ENCODE measurements around the gene MTHFD2. TPM values are rescaled to one million over a fixed set of nuclear protein-coding genes. Genes with fewer than 3 reads are reported as not detected.
A peak's percentile ranks its signal among the peaks of the same experiment; 100 is the strongest.
"Not testable (repeated sequence)": the region's sequence is repeated elsewhere in the genome, so short reads cannot be mapped to it uniquely, and the experiment has no call there.

MTHFD2 gene
- polyA plus RNA-seq, 3 donors = 23.2 to 34.9 (median 30.4) TPM

- DNase-seq (ENCODE audit: extremely low read depth in 1 of 11, low read depth in 9 of 11, low spot score in 4 of 11) = no peak
These were observed 23.3 kb downstream of the MTHFD2 start for GRCh38 chr2:74221604-74222299.

GRCh38 chr2:74222300-74222650 lies 23.9 kb downstream of the MTHFD2 start:
- DNase-seq (ENCODE audit: extremely low read depth in 1 of 11, low read depth in 9 of 11, low spot score in 4 of 11) = no peak

GRCh38 chr2:74223941-74224770 lies 25.7 kb downstream of the MTHFD2 start:
- no peak for DNase-seq (ENCODE audit: extremely low read depth in 1 of 11, low read depth in 9 of 11, low spot score in 4 of 11)

GRCh38 chr2:74225698-74226459 lies 27.5 kb downstream of the MTHFD2 start:
- DNase-seq (ENCODE audit: extremely low read depth in 1 of 11, low read depth in 9 of 11, low spot score in 4 of 11) = no peak

- DNase-seq (ENCODE audit: extremely low read depth in 1 of 11, low read depth in 9 of 11, low spot score in 4 of 11) = no peak
These were observed 28.3 kb downstream of the MTHFD2 start for GRCh38 chr2:74226648-74227213.

- no peak for DNase-seq (ENCODE audit: extremely low read depth in 1 of 11, low read depth in 9 of 11, low spot score in 4 of 11)
These were observed 29.2 kb downstream of the MTHFD2 start for GRCh38 chr2:74227646-74228045.

GRCh38 chr2:74228772-74229171 lies 30.4 kb downstream of the MTHFD2 start:
- no peak for DNase-seq (ENCODE audit: extremely low read depth in 1 of 11, low read depth in 9 of 11, low spot score in 4 of 11)

- DNase-seq (ENCODE audit: extremely low read depth in 1 of 11, low read depth in 9 of 11, low spot score in 4 of 11) = not testable (repeated sequence)
These were observed 31.4 kb downstream of the MTHFD2 start for GRCh38 chr2:74229865-74230264.

GRCh38 chr2:74232426-74232825 lies 34.0 kb downstream of the MTHFD2 start:
- DNase-seq (ENCODE audit: extremely low read depth in 1 of 11, low read depth in 9 of 11, low spot score in 4 of 11) = no peak

GRCh38 chr2:74233648-74234047 lies 35.2 kb downstream of the MTHFD2 start:
- DNase-seq (ENCODE audit: extremely low read depth in 1 of 11, low read depth in 9 of 11, low spot score in 4 of 11) = no peak

- DNase-seq (ENCODE audit: extremely low read depth in 1 of 11, low read depth in 9 of 11, low spot score in 4 of 11) = no peak
These were observed 36.6 kb downstream of the MTHFD2 start for GRCh38 chr2:74235041-74235440.

- DNase-seq (ENCODE audit: extremely low read depth in 1 of 11, low read depth in 9 of 11, low spot score in 4 of 11) = no peak
These were observed 40.5 kb downstream of the MTHFD2 start for GRCh38 chr2:74238879-74239278.

- DNase-seq (ENCODE audit: extremely low read depth in 1 of 11, low read depth in 9 of 11, low spot score in 4 of 11) = no peak
These were observed 40.9 kb downstream of the MTHFD2 start for GRCh38 chr2:74239346-74239745.

- no peak for DNase-seq (ENCODE audit: extremely low read depth in 1 of 11, low read depth in 9 of 11, low spot score in 4 of 11)
These were observed 44.1 kb downstream of the MTHFD2 start for GRCh38 chr2:74242354-74243071.

GRCh38 chr2:74244286-74244685 lies 45.9 kb downstream of the MTHFD2 start:
- DNase-seq (ENCODE audit: extremely low read depth in 1 of 11, low read depth in 9 of 11, low spot score in 4 of 11) = no peak

GRCh38 chr2:74246496-74247195 lies 48.2 kb downstream of the MTHFD2 start:
- DNase-seq (ENCODE audit: extremely low read depth in 1 of 11, low read depth in 9 of 11, low spot score in 4 of 11) = no peak

- no peak for DNase-seq (ENCODE audit: extremely low read depth in 1 of 11, low read depth in 9 of 11, low spot score in 4 of 11)
These were observed 51.1 kb downstream of the MTHFD2 start for GRCh38 chr2:74249406-74250122.

- DNase-seq (ENCODE audit: extremely low read depth in 1 of 11, low read depth in 9 of 11, low spot score in 4 of 11) = peak in 7 of 11 donors; percentile 17 to 38 (median 26)
These were observed 51.8 kb downstream of the MTHFD2 start for GRCh38 chr2:74250189-74250631.
